DND-41 (cell line): ENCODE data around the gene ABCA3.

Experiments
- ATAC-seq: fragments of 200-7000 bp; cut with Tn5 transposase; 3 replicates; pipeline ENCODE4 v1.9.1; 2021; ENCODE audit warnings: low read depth; ENCODE audit not compliant: insufficient read depth
- DNase-seq: peaks from one replicate; pipeline ENCODE4 v3.0.0-alpha.2; 2020
- H2AFZ ChIP-seq: 2 replicates; pipeline ENCODE4 v1.6.0; 2012; ENCODE audit warnings: low read depth, low read length
- H3K27ac ChIP-seq: 2 replicates; pipeline ENCODE4 v1.5.1; 2012; ENCODE audit warnings: low read length, inconsistent platforms
- H3K27me3 ChIP-seq: fragments of 200-600 bp; sonication (generic); 2 replicates; pipeline ENCODE4 v1.6.0; 2012; ENCODE audit warnings: low read length, mild to moderate bottlenecking, inconsistent platforms; ENCODE audit not compliant: insufficient read depth, poor library complexity
- H3K36me3 ChIP-seq: 2 replicates; pipeline ENCODE4 v1.5.1; 2012; ENCODE audit warnings: low read length, inconsistent platforms; ENCODE audit not compliant: insufficient read depth
- H3K4me1 ChIP-seq: 2 replicates; pipeline ENCODE4 v1.5.1; 2012; ENCODE audit warnings: mild to moderate bottlenecking, low read length; ENCODE audit not compliant: insufficient read depth
- H3K4me2 ChIP-seq: 2 replicates; pipeline ENCODE4 v1.6.0; 2012; ENCODE audit warnings: mild to moderate bottlenecking, moderate library complexity, low read length, inconsistent platforms; ENCODE audit not compliant: insufficient read depth
- H3K4me3 ChIP-seq, 2 experiments: fragments of 200-600 bp in 1 of 2; shearing (Covaris generic) in 1 of 2; 2 replicates each; pipeline ENCODE4 v1.5.1; 2012 to 2016; ENCODE audit warnings: inconsistent platforms in 2 of 2, low read length in 2 of 2, mild to moderate bottlenecking in 2 of 2, low read depth in 1 of 2, moderate library complexity in 1 of 2
- H3K79me2 ChIP-seq: 2 replicates; pipeline ENCODE4 v1.6.0; 2012; ENCODE audit warnings: low read length, inconsistent platforms; ENCODE audit not compliant: insufficient read depth
- H3K9ac ChIP-seq: 2 replicates; pipeline ENCODE4 v1.6.0; 2012; ENCODE audit warnings: low read depth, mild to moderate bottlenecking, inconsistent platforms, low read length, moderate library complexity
- H3K9me3 ChIP-seq: 2 replicates; pipeline ENCODE4 v1.5.1; 2012; ENCODE audit warnings: low read length, moderate library complexity, mild to moderate bottlenecking, inconsistent platforms; ENCODE audit not compliant: insufficient read depth, severe bottlenecking
- H4K20me1 ChIP-seq: 2 replicates; pipeline ENCODE4 v1.6.0; 2012; ENCODE audit warnings: low read length; ENCODE audit not compliant: insufficient read depth
- CTCF ChIP-seq: IDR thresholded peaks from 2 replicates; pipeline ENCODE4 v1.5.1; 2012; ENCODE audit warnings: borderline replicate concordance, low read length, moderate library complexity, mild to moderate bottlenecking; ENCODE audit not compliant: poor library complexity, severe bottlenecking; ENCODE audit errors: extremely low read depth
- EZH2 ChIP-seq: IDR thresholded peaks from 3 replicates; pipeline ENCODE4 v1.6.1; 2012; ENCODE audit warnings: borderline replicate concordance, low read depth, mild to moderate bottlenecking, moderate library complexity, low read length, inconsistent platforms; ENCODE audit not compliant: severe bottlenecking

The ABCA3 gene

GRCh38 chr16:2273931-2274330 lies 66.6 kb downstream of the ABCA3 start:
- DNase-seq (no peak), ATAC-seq (no peak)
- peaks cover 28% of the 10 kb centered on the region for H4K20me1 ChIP-seq
- peaks cover 17% of the 10 kb centered on the region for H3K79me2 ChIP-seq
- H3K4me2 ChIP-seq, result no peak overlapping the region
- H3K27ac ChIP-seq, result no peak overlapping the region
- H3K36me3 ChIP-seq, result no peaks in the 10 kb centered on the region
- H3K9ac ChIP-seq, result no peak overlapping the region
- H3K4me3 ChIP-seq, result no peak overlapping the region
- H2AFZ ChIP-seq, result no peak overlapping the region
- no peaks in the 10 kb centered on the region for H3K27me3 ChIP-seq
- TF ChIP-seq CTCF (no peak), EZH2 (no peak)
- H3K4me1 ChIP-seq, result peaks cover 14% of the 10 kb centered on the region
- H3K9me3 ChIP-seq, result no peaks in the 10 kb centered on the region

- Histone ChIP-seq H3K27ac (no peak overlapping the region), H4K20me1 (peaks cover 26% of the 10 kb centered on the region), H2AFZ (no peak overlapping the region), H3K36me3 (no peaks in the 10 kb centered on the region), H3K4me1 (peaks cover 16% of the 10 kb centered on the region), H3K4me3 (no peak overlapping the region), H3K9ac (no peak overlapping the region), H3K79me2 (peaks cover 17% of the 10 kb centered on the region), H3K9me3 (no peaks in the 10 kb centered on the region), H3K4me2 (no peak overlapping the region), H3K27me3 (no peaks in the 10 kb centered on the region)
- ATAC-seq (no peak), DNase-seq (no peak)
- TF ChIP-seq CTCF (no peak), EZH2 (no peak)
Observed at GRCh38 chr16:2273484-2273883, 67.0 kb downstream of the ABCA3 start.

- no peak for TF ChIP-seq EZH2
- no peak for TF ChIP-seq CTCF
- ATAC-seq, result no peak
Observed at GRCh38 chr16:2271848-2272461, 68.6 kb downstream of the ABCA3 start.

More at GRCh38 chr16:2271848-2272461, 68.6 kb downstream of the ABCA3 start:
- Histone ChIP-seq H3K27ac (no peak overlapping the region), H3K79me2 (peaks cover 26% of the 10 kb centered on the region), H3K27me3 (no peaks in the 10 kb centered on the region), H3K9ac (no peak overlapping the region), H3K9me3 (no peaks in the 10 kb centered on the region), H3K36me3 (peaks cover under 1% of the 10 kb centered on the region; the same call in 1 of the 2 replicates), H3K4me1 (peaks cover 17% of the 10 kb centered on the region), H3K4me3 (no peak overlapping the region), H2AFZ (no peak overlapping the region), H3K4me2 (no peak overlapping the region), H4K20me1 (peaks cover 32% of the 10 kb centered on the region)
- no peak for DNase-seq
